Common myeloid progenitor, CD34-positive (primary cell): ENCODE data around the gene EXOC2.

ENCODE experiments used
- CTCF ChIA-PET: fragments of 350-600 bp; sonication (Branson Sonifier 250); formaldehyde crosslinking; loops from one replicate; lab custom pipeline; 2021; ENCODE audit warnings: antibody characterized with exemption; lab: Charles Lee
- POLR2A ChIA-PET: fragments of 350-600 bp; sonication (Branson Sonifier 250); formaldehyde crosslinking; loops from one replicate; lab custom pipeline; 2021; ENCODE audit warnings: antibody characterized with exemption; lab: Charles Lee
- DNase-seq, 3 donors: peaks; one replicate each; pipeline versions ENCODE4 v3.0.0 to v3.0.0-alpha.2; 2013
- H3K27ac ChIP-seq, 2 experiments: 1 replicate in 1 of 2; 2 replicates in 1 of 2; pipeline ENCODE4 v1.7.0; 2013; ENCODE audit warnings: inconsistent platforms in 2 of 2, low read length in 2 of 2, mild to moderate bottlenecking in 2 of 2, low read depth in 1 of 2, moderate library complexity in 1 of 2; ENCODE audit not compliant: severe bottlenecking in 2 of 2, insufficient read depth in 1 of 2, poor library complexity in 1 of 2
- H3K27me3 ChIP-seq, 5 experiments: replicated peaks in 2 of 5; 1 replicate in 3 of 5; 2 replicates in 2 of 5; pipeline versions ENCODE4 v1.6.1 to v1.7.0; 2013; ENCODE audit warnings: low read length in 4 of 5, mild to moderate bottlenecking in 2 of 5, moderate library complexity in 2 of 5, inconsistent platforms in 1 of 5; ENCODE audit not compliant: insufficient read depth in 5 of 5, control insufficient read depth in 4 of 5
- H3K36me3 ChIP-seq, 4 experiments: 1 replicate in 2 of 4; 2 replicates in 2 of 4; pipeline versions ENCODE4 v1.6.1 to v1.7.0; 2013; ENCODE audit warnings: low read length in 3 of 4, control low read depth in 1 of 4, mild to moderate bottlenecking in 1 of 4; ENCODE audit not compliant: control insufficient read depth in 4 of 4, insufficient read depth in 4 of 4
- H3K4me1 ChIP-seq, 4 experiments: 1 replicate in 3 of 4; 2 replicates in 1 of 4; pipeline versions ENCODE4 v1.6.1 to v1.7.1; 2013; ENCODE audit warnings: low read length in 3 of 4, mild to moderate bottlenecking in 3 of 4, control low read depth in 1 of 4, inconsistent platforms in 1 of 4, moderate library complexity in 1 of 4; ENCODE audit not compliant: control insufficient read depth in 4 of 4, insufficient read depth in 4 of 4; ENCODE audit errors: control extremely low read depth in 1 of 4
- H3K4me3 ChIP-seq, 7 experiments: 1 replicate in 4 of 7; 2 replicates in 3 of 7; pipeline versions ENCODE4 v1.5.1 to v1.7.0; 2013; ENCODE audit warnings: mild to moderate bottlenecking in 7 of 7, low read length in 6 of 7, moderate library complexity in 6 of 7, inconsistent platforms in 2 of 7, low read depth in 2 of 7, control low read depth in 1 of 7; ENCODE audit not compliant: insufficient read depth in 4 of 7, control insufficient read depth in 1 of 7; ENCODE audit errors: extremely low read depth in 1 of 7
- H3K9me3 ChIP-seq, 5 experiments: 1 replicate in 4 of 5; 2 replicates in 1 of 5; pipeline versions ENCODE4 v1.6.1 to v1.7.1; 2013; ENCODE audit warnings: low read length in 4 of 5, mild to moderate bottlenecking in 2 of 5, inconsistent platforms in 1 of 5, low read depth in 1 of 5, moderate library complexity in 1 of 5; ENCODE audit not compliant: control insufficient read depth in 4 of 5, insufficient read depth in 2 of 5; ENCODE audit errors: control extremely low read depth in 1 of 5
- WGBS: methylation state at CpG from one replicate; pipeline ENCODE4 v1.1.5; 2013; ENCODE audit not compliant: insufficient coverage; 5-methylcytosine and 5-hydroxymethylcytosine counted together

Gene EXOC2

GRCh38 chr6:692356-692851 is 535 bp downstream of the EXOC2 start:
- ChIA-PET CTCF (interaction anchor here (1.5 kb wide), 1 partner anchor 8 kb away, joined by 3 read pairs; no protein-coding TSS in a partner anchor), POLR2A (no interaction called here)
- Histone ChIP-seq H3K4me1 (peaks cover 0 to 20% (median 11%) of the 10 kb centered on the region in 4 experiments), H3K27me3 (no peaks in the 10 kb centered on the region), H3K4me3 (peak overlapping the region; percentile 73 to 96 (median 85)), H3K36me3 (peaks cover 2 to 16% (median 10%) of the 10 kb centered on the region in 4 experiments), H3K27ac (peak overlapping the region; percentile 50 to 74), H3K9me3 (no peaks in the 10 kb centered on the region)
- WGBS = 2% methylated on average over 35 of the region's 45 CpGs
- peak; percentile 44 to 75 (median 62) for DNase-seq

DNA sequence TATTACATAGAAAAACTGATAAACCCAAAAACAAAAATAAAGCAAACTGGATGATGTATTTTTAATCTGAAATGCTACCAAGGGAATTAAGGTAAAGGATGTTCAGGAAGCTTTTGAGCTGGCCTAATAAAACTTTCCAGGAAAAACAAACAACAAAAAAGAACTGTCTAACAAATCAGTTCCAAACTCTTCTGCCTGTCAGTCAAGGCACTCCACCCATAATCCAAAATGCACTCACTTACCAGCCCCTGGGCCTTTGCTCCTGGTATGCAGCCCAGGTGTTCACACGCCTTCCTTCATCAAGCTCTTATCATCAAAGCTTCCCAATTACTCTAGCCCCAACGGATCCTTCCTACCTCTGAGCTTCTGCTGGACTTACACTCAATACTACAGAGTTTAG is 3.7 kb downstream of the EXOC2 start:
- Histone ChIP-seq H3K9me3 (no peaks in the 10 kb centered on the region), H3K27me3 (no peaks in the 10 kb centered on the region), H3K4me3 (no peak overlapping the region), H3K36me3 (peaks cover 2 to 16% (median 10%) of the 10 kb centered on the region in 4 experiments), H3K4me1 (peaks cover 0 to 31% (median 11%) of the 10 kb centered on the region in 4 experiments), H3K27ac (no peak overlapping the region)
- DNase-seq = no peak
- 100% methylated on average over 1 of the region's 2 CpGs for WGBS
- ChIA-PET CTCF (no interaction called here), POLR2A (no interaction called here)

- WGBS = no CpG with 5 or more reads among the region's 3 CpGs
- ChIA-PET POLR2A (no interaction called here), CTCF (interaction anchor here (1.4 kb wide), 1 partner anchor 94 kb away, joined by 4 read pairs; no protein-coding TSS in a partner anchor)
- Histone ChIP-seq H3K36me3 (peaks cover 2 to 16% (median 10%) of the 10 kb centered on the region in 4 experiments), H3K4me1 (peaks cover 6 to 46% (median 10%) of the 10 kb centered on the region in 4 experiments), H3K9me3 (no peaks in the 10 kb centered on the region), H3K27me3 (no peaks in the 10 kb centered on the region), H3K27ac (no peak overlapping the region), H3K4me3 (no peak overlapping the region)
- no peak for DNase-seq
Observed at GRCh38 chr6:686497-686896, 6.4 kb downstream of the EXOC2 start.

DNA sequence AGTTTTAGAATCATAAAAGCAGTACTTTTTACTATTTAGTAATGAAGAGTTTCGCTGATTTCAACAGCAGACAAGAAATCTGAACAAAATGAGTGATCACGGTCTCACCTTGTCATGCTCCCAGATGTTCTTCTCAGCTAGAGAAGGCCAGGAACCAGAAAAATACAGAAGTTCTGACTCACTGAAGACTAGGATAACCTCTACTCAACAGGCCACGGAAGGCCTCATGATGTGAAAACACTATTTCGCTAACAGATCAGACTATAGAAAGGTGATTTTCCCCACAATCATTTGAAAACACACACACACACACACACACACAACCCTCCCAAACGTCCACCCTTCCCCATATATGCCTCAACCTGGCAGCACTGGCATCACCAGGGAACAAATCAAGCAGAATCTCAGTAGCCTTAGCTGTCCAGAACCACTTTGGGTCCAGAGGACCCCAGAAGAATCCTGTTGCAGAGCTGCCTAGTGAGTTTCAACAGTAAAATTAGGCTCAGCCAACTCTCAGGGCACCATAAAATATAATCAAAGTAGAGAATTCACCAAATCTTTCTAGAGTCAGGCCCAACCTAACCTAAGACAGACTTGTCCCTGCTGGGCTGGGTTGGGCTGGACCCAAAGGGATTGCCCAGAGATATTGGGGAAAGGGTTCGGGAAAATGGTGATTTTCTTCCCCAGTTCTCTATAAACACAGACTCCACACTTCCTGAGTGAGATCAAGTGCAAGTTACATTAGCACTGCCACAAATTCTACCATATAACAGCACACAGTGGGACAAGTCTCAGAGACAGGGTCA is 7.9 kb downstream of the EXOC2 start:
- POLR2A ChIA-PET = no interaction called here
- DNase-seq = peak in 2 of 3 donors; percentile 19 to 36
- Histone ChIP-seq H3K4me1 (peaks cover 6 to 47% (median 10%) of the 10 kb centered on the region in 4 experiments), H3K27me3 (no peaks in the 10 kb centered on the region), H3K4me3 (no peak overlapping the region), H3K36me3 (peaks cover 6 to 16% (median 10%) of the 10 kb centered on the region in 4 experiments), H3K9me3 (no peaks in the 10 kb centered on the region), H3K27ac (no peak overlapping the region)
- CTCF ChIA-PET = interaction anchor here (1.0 kb wide), 1 partner anchor 7 kb away, joined by 3 read pairs; the partner anchor contains the start of gene EXOC2
- 94% methylated on average over 4 of the region's 6 CpGs for WGBS

DNA sequence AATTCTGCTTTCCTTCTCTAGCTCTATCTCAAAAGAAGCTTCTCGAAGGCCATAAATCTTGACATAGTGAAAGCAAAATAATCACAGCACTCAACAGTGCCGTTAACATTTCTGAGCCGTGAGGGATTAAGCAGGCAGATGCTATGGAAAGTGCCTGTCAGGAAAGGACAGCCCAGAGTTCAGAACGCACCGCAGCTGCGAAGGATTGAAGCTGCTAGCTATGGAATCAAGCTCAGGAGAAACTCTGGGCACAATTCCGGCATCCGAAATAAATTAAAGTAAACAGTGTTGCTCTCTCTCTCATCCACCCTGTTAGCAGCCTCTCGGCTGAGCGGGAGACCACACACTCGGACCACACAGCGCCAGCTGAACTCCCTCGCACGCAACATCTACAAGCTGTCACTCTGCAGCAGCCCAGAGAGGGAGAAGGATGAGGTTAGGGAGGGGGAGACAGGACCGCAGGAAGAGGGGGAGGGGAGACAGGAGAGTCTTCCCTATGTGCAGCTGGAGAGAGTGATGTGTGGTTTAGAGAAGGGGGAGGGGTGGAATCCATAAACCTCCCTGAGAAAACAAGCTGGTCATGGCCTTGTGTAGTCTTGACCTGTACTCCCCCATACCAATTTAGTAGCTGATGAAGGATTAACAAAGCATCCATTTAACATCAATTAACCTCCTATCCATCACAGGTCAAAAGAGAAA is 9.0 kb downstream of the EXOC2 start:
- H3K27ac ChIP-seq = no peak overlapping the region
- peaks cover 6 to 47% (median 10%) of the 10 kb centered on the region in 4 experiments for H3K4me1 ChIP-seq
- ChIA-PET CTCF (interaction anchor here (0.8 to 1.3 kb wide), 4 partner anchors 9 to 38 kb away, joined by 3 read pairs; partner anchors contain the start of gene EXOC2), POLR2A (no interaction called here)
- H3K36me3 ChIP-seq = peaks cover 3 to 12% (median 7%) of the 10 kb centered on the region in 4 experiments
- 62% methylated on average over 8 of the region's 15 CpGs for WGBS
- no peaks in the 10 kb centered on the region for H3K27me3 ChIP-seq
- H3K9me3 ChIP-seq = no peaks in the 10 kb centered on the region
- peak in 2 of 3 donors; percentile 74 to 80 for DNase-seq
- H3K4me3 ChIP-seq = peak overlapping the region in 4 of 7 experiments; percentile 7 to 56 (median 44)

GRCh38 chr6:680666-681340 is 12.1 kb downstream of the EXOC2 start:
- peaks cover 0 to 4% (median 0%) of the 10 kb centered on the region in 5 experiments for H3K9me3 ChIP-seq
- CTCF ChIA-PET = interaction anchor here (0.7 to 1.5 kb wide), 2 partner anchors 41 to 87 kb away, joined by 3 read pairs; no protein-coding TSS in a partner anchor
- H3K27ac ChIP-seq = no peak overlapping the region
- peaks cover 6 to 47% (median 10%) of the 10 kb centered on the region in 4 experiments for H3K4me1 ChIP-seq
- no peak for DNase-seq
- no peaks in the 10 kb centered on the region for H3K27me3 ChIP-seq
- no peak overlapping the region for H3K4me3 ChIP-seq
- POLR2A ChIA-PET = no interaction called here
- peaks cover 0 to 3% (median 0%) of the 10 kb centered on the region in 4 experiments for H3K36me3 ChIP-seq
- 100% methylated on average over 4 of the region's 5 CpGs for WGBS
